Activated CD4-positive, CD25-positive, alpha-beta regulatory T cell treated with anti-CD3 and anti-CD28 coated beads, Interleukin-2, amount 50 U/mL, for 24 hours (primary cell): ENCODE measurements around the gene ENO1.
"Not testable (repeated sequence)": the region's sequence is repeated elsewhere in the genome, so short reads cannot be mapped to it uniquely, and the experiment has no call there.

ENCODE experiments used
- ATAC-seq, 2 donors: fragments of 150-1000 bp; cut with Tn5 transposase; one replicate each; pipeline ENCODE4 v1.10.0; 2021; ENCODE audit warnings: mild to moderate bottlenecking in 1 of 2, moderate library complexity in 1 of 2

Gene ENO1

GRCh38 chr1:8892026-8892425, 13.5 kb upstream of the ENO1 start:
- ATAC-seq: no peak

GRCh38 chr1:8891401-8891800, 12.9 kb upstream of the ENO1 start:
- no peak for ATAC-seq

GRCh38 chr1:8889925-8890785, 11.7 kb upstream of the ENO1 start:
- no peak for ATAC-seq

GRCh38 chr1:8889103-8889846, 10.8 kb upstream of the ENO1 start:
- no peak for ATAC-seq

GRCh38 chr1:8886589-8886988, 8.1 kb upstream of the ENO1 start:
- no peak for ATAC-seq

- ATAC-seq: not testable (repeated sequence)
Observed at GRCh38 chr1:8886031-8886524, 7.6 kb upstream of the ENO1 start.

- not testable (repeated sequence) for ATAC-seq
Observed at GRCh38 chr1:8884105-8884504, 5.6 kb upstream of the ENO1 start.

GRCh38 chr1:8883491-8883890, 5.0 kb upstream of the ENO1 start:
- no peak for ATAC-seq

GRCh38 chr1:8879922-8880676, 1.6 kb upstream of the ENO1 start:
- ATAC-seq: peak in 1 of 2 donors; percentile 12

- ATAC-seq: no peak
Observed at GRCh38 chr1:8879464-8879921, 1.0 kb upstream of the ENO1 start.

GRCh38 chr1:8878698-8879463, 395 bp upstream of the ENO1 start:
- ATAC-seq: peak; percentile 66 to 71

GRCh38 chr1:8876087-8876486, 2.4 kb downstream of the ENO1 start:
- no peak for ATAC-seq

- ATAC-seq: no peak
Observed at GRCh38 chr1:8875216-8875861, 3.1 kb downstream of the ENO1 start.

GRCh38 chr1:8874230-8875201, 4.0 kb downstream of the ENO1 start:
- ATAC-seq: no peak

- peak; percentile 57 to 62 for ATAC-seq
Observed at GRCh38 chr1:8873506-8874229, 4.8 kb downstream of the ENO1 start.

- ATAC-seq: no peak
Observed at GRCh38 chr1:8873001-8873400, 5.5 kb downstream of the ENO1 start.

- no peak for ATAC-seq
Observed at GRCh38 chr1:8871965-8872399, 6.5 kb downstream of the ENO1 start.

GRCh38 chr1:8871539-8871935, 6.9 kb downstream of the ENO1 start:
- ATAC-seq: no peak
